H9 (cell line): ENCODE data around the gene SRM. TPM values are rescaled to one million over a fixed set of nuclear protein-coding genes. Genes with fewer than 3 reads are reported as not detected.

ENCODE experiments used
- DNase-seq: peaks from one replicate; pipeline ENCODE4 v3.0.0-alpha.2; 2017
- H2AFZ ChIP-seq: one replicate; pipeline ENCODE4 v1.6.1; 2013; ENCODE audit warnings: mild to moderate bottlenecking, low read length, control low read depth, moderate library complexity
- H2AK5ac ChIP-seq: 2 replicates; pipeline ENCODE4 v1.6.1; 2013; ENCODE audit warnings: low read length, control low read depth, mixed read lengths; ENCODE audit not compliant: insufficient read length
- H2BK120ac ChIP-seq: one replicate; pipeline ENCODE4 v1.6.1; 2013; ENCODE audit warnings: low read depth, mild to moderate bottlenecking, low read length, control low read depth, inconsistent platforms; ENCODE audit not compliant: poor library complexity, severe bottlenecking
- H2BK12ac ChIP-seq: 2 replicates; pipeline ENCODE4 v1.6.1; 2013; ENCODE audit warnings: low read length, control low read depth, mixed read lengths, low read depth; ENCODE audit not compliant: insufficient read length
- H2BK15ac ChIP-seq: 2 replicates; pipeline ENCODE4 v1.6.1; 2013; ENCODE audit warnings: low read depth, low read length, control low read depth
- H2BK20ac ChIP-seq: one replicate; pipeline ENCODE4 v1.6.1; 2013; ENCODE audit warnings: low read depth, mild to moderate bottlenecking, low read length, control low read depth, inconsistent platforms; ENCODE audit not compliant: poor library complexity, severe bottlenecking
- H2BK5ac ChIP-seq: 2 replicates; pipeline ENCODE4 v1.6.1; 2013; ENCODE audit warnings: low read length, control low read depth, mixed read lengths; ENCODE audit not compliant: insufficient read length
- H3K14ac ChIP-seq: 2 replicates; pipeline ENCODE4 v1.6.1; 2013; ENCODE audit warnings: low read length, control low read depth; ENCODE audit not compliant: insufficient read depth
- H3K18ac ChIP-seq: 2 replicates; pipeline ENCODE4 v1.6.1; 2013; ENCODE audit warnings: low read depth, mild to moderate bottlenecking, mixed read lengths, low read length, control low read depth; ENCODE audit not compliant: insufficient read length
- H3K23ac ChIP-seq: 2 replicates; pipeline ENCODE4 v1.6.1; 2013; ENCODE audit warnings: low read length, control low read depth, mixed read lengths, low read depth; ENCODE audit not compliant: insufficient read length
- H3K23me2 ChIP-seq: 2 replicates; pipeline ENCODE4 v1.6.1; 2013; ENCODE audit warnings: low read depth, mild to moderate bottlenecking, mixed read lengths, low read length, control low read depth; ENCODE audit not compliant: insufficient read length, poor library complexity, severe bottlenecking
- H3K27ac ChIP-seq: 2 replicates; pipeline ENCODE4 v1.5.1; 2013; ENCODE audit warnings: low read length, control low read depth, mixed read lengths, low read depth; ENCODE audit not compliant: insufficient read length
- H3K27me3 ChIP-seq: 2 replicates; pipeline ENCODE4 v1.6.1; 2013; ENCODE audit warnings: low read length, control low read depth, inconsistent platforms; ENCODE audit not compliant: insufficient read depth
- H3K4ac ChIP-seq: 2 replicates; pipeline ENCODE4 v1.6.1; 2013; ENCODE audit warnings: low read depth, mild to moderate bottlenecking, control low read depth, inconsistent platforms, low read length, moderate library complexity
- H3K4me1 ChIP-seq: 2 replicates; pipeline ENCODE4 v1.6.1; 2013; ENCODE audit warnings: low read length, control low read depth, inconsistent platforms; ENCODE audit not compliant: insufficient read depth
- H3K4me2 ChIP-seq: 2 replicates; pipeline ENCODE4 v1.6.1; 2013; ENCODE audit warnings: low read length, control low read depth, mixed read lengths; ENCODE audit not compliant: insufficient read length, insufficient read depth
- H3K56ac ChIP-seq: 2 replicates; pipeline ENCODE4 v1.6.1; 2013; ENCODE audit warnings: low read depth, mild to moderate bottlenecking, mixed read lengths, low read length, control low read depth; ENCODE audit not compliant: insufficient read length
- H3K79me1 ChIP-seq: 2 replicates; pipeline ENCODE4 v1.6.1; 2013; ENCODE audit warnings: low read depth, mild to moderate bottlenecking, moderate library complexity, low read length, control low read depth, inconsistent platforms; ENCODE audit not compliant: insufficient read depth, poor library complexity, severe bottlenecking
- H3K79me2 ChIP-seq: 2 replicates; pipeline ENCODE4 v1.6.1; 2013; ENCODE audit warnings: low read length, control low read depth, inconsistent platforms; ENCODE audit not compliant: insufficient read depth
- H3K9ac ChIP-seq: 2 replicates; pipeline ENCODE4 v1.6.1; 2013; ENCODE audit warnings: low read length, control low read depth, mixed read lengths; ENCODE audit not compliant: insufficient read length; ENCODE audit errors: extremely low read depth
- H3K9me3 ChIP-seq: one replicate; pipeline ENCODE4 v1.6.1; 2013; ENCODE audit warnings: low read depth, low read length, inconsistent platforms; ENCODE audit not compliant: control insufficient read depth
- H3T11ph ChIP-seq: one replicate; pipeline ENCODE4 v1.6.1; 2013; ENCODE audit warnings: mild to moderate bottlenecking, low read length, control low read depth, inconsistent platforms
- H4K20me1 ChIP-seq: one replicate; pipeline ENCODE4 v1.6.1; 2013; ENCODE audit not compliant: control insufficient read depth, insufficient read length, insufficient read depth
- H4K5ac ChIP-seq: 2 replicates; pipeline ENCODE4 v1.6.1; 2013; ENCODE audit warnings: low read depth, mild to moderate bottlenecking, mixed read lengths, low read length, control low read depth; ENCODE audit not compliant: insufficient read length
- H4K8ac ChIP-seq: replicated peaks from 2 replicates; pipeline ENCODE4 v1.6.1; 2013; ENCODE audit warnings: low read length, control low read depth, mixed read lengths, low read depth; ENCODE audit not compliant: insufficient read length
- H4K91ac ChIP-seq: 2 replicates; pipeline ENCODE4 v1.6.1; 2013; ENCODE audit warnings: low read depth, mild to moderate bottlenecking, moderate library complexity, mixed read lengths, low read length, control low read depth; ENCODE audit not compliant: insufficient read length
- H3K27ac Mint-ChIP-seq, 3 experiments: 2 replicates in 2 of 3; 3 replicates in 1 of 3; pipeline ENCODE4 v1.8.0; 2020 to 2021; ENCODE audit warnings: mixed read lengths in 3 of 3, mild to moderate bottlenecking in 1 of 3, moderate library complexity in 1 of 3
- H3K27me3 Mint-ChIP-seq: 2 replicates; pipeline ENCODE4 v1.8.0; 2021; ENCODE audit warnings: low read depth, mild to moderate bottlenecking, moderate library complexity, mixed read lengths
- H3K36me3 Mint-ChIP-seq, 3 experiments: 2 replicates in 2 of 3; 3 replicates in 1 of 3; pipeline ENCODE4 v1.8.0; 2020 to 2021; ENCODE audit warnings: low read depth in 3 of 3, mixed read lengths in 3 of 3; ENCODE audit not compliant: insufficient read depth in 1 of 3
- H3K4me1 Mint-ChIP-seq, 2 experiments: 2 replicates each; pipeline ENCODE4 v1.8.0; 2020; ENCODE audit warnings: mixed read lengths in 2 of 2
- H3K4me3 Mint-ChIP-seq, 2 experiments: 2 replicates in 1 of 2; 3 replicates in 1 of 2; pipeline ENCODE4 v1.8.0; 2020 to 2021; ENCODE audit warnings: mild to moderate bottlenecking in 2 of 2, mixed read lengths in 2 of 2, moderate library complexity in 1 of 2
- H3K9me3 Mint-ChIP-seq, 2 experiments: 2 replicates in 1 of 2; 3 replicates in 1 of 2; pipeline ENCODE4 v1.8.0; 2020; ENCODE audit warnings: mild to moderate bottlenecking in 2 of 2, mixed read lengths in 2 of 2, moderate library complexity in 1 of 2
- WGBS: extraction: QIAGEN DNeasy Blood & Tissue Kit; methylation state at CpG from one replicate; pipeline ENCODE4 v1.1.7; 2013; ENCODE audit warnings: missing lambda C conversion rate, low lambda C conversion rate, mixed read lengths; ENCODE audit not compliant: insufficient read length; ENCODE audit errors: extremely low coverage; 5-methylcytosine and 5-hydroxymethylcytosine counted together
- total RNA-seq: library from RNA; stranded (reverse); gene quantifications from 2 replicates; pipeline ENCODE4 v1.2.1, GENCODE V29; 2021
- TF ChIP-seq, protein P1 (sequence below): fragments of 200-600 bp; sonication (generic); conservative IDR thresholded peaks from 3 replicates; pipeline ENCODE4 v1.8.0; 2021; ENCODE audit warnings: antibody characterized with exemption, mild to moderate bottlenecking

SRM gene
- total RNA-seq, 1 experiment from 2014 or later = 196 TPM

DNA sequence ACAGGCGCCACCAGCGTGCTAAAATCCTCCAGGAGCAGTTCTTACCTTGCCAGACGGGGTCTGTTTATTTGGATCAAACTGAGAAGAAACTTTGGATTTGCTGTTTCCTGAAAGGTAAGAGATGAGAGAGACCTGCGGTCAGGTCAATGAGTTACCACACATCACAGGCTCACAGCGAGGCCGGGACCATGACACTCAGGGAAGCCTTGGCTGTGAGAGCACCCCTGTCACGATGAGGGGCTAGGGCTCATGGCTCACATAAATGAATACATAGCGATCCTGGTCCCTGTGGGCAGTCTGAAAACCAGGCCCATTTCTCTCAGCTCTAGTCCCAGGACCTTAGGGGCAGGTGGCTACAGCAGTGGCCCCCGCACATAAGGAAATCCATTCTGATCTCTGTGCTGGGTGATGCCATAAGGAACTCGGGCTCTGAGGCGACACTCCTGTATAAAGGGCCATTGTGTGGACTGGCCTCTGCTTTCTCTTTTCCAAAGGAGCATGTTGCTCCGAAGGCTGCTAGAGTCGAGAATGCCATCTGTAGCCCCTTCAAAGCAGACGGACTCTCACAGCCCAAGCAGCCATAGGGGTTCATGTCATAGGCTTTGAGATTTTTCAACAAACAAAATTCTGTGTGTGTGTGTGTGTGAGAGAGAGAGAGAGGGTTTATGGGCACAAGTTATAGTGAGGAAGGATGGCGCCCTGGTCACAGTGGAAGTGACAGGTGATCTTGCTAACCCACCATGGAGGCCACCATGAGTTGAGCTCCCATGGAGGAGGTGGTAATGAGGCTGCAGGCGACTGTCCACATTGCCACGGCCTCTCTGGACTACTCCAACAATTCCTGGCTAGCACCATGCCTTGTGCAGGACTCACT is 9.0 kb upstream of the SRM start:
- H3T11ph ChIP-seq = no peak overlapping the region
- no CpG with 5 or more reads among the region's 17 CpGs for WGBS
- H3K56ac ChIP-seq = no peak overlapping the region
- no peak overlapping the region for H2BK15ac ChIP-seq
- no peak overlapping the region for H2AFZ ChIP-seq
- no peak overlapping the region for H2AK5ac ChIP-seq
- H2BK5ac ChIP-seq = no peak overlapping the region
- H3K79me2 ChIP-seq = no peaks in the 10 kb centered on the region
- H3K27ac Mint-ChIP-seq = peak overlapping the region in 1 of 3 experiments; percentile 46; a peak in 2 of 7 replicates
- H3K4me1 Mint-ChIP-seq = peaks cover 2 to 5% of the 10 kb centered on the region in 2 experiments; a peak in 1 of 4 replicates
- no peak overlapping the region for H4K91ac ChIP-seq
- no peak overlapping the region for H3K4ac ChIP-seq
- H3K9me3 ChIP-seq = no peaks in the 10 kb centered on the region
- TF ChIP-seq, protein P1, sequence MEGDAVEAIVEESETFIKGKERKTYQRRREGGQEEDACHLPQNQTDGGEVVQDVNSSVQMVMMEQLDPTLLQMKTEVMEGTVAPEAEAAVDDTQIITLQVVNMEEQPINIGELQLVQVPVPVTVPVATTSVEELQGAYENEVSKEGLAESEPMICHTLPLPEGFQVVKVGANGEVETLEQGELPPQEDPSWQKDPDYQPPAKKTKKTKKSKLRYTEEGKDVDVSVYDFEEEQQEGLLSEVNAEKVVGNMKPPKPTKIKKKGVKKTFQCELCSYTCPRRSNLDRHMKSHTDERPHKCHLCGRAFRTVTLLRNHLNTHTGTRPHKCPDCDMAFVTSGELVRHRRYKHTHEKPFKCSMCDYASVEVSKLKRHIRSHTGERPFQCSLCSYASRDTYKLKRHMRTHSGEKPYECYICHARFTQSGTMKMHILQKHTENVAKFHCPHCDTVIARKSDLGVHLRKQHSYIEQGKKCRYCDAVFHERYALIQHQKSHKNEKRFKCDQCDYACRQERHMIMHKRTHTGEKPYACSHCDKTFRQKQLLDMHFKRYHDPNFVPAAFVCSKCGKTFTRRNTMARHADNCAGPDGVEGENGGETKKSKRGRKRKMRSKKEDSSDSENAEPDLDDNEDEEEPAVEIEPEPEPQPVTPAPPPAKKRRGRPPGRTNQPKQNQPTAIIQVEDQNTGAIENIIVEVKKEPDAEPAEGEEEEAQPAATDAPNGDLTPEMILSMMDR = no peak
- no peak overlapping the region for H3K4me2 ChIP-seq
- H3K14ac ChIP-seq = no peak overlapping the region
- H3K9me3 Mint-ChIP-seq = no peaks in the 10 kb centered on the region
- H3K18ac ChIP-seq = no peak overlapping the region
- H3K27me3 Mint-ChIP-seq = no peaks in the 10 kb centered on the region
- H4K8ac ChIP-seq = no peak overlapping the region
- H2BK12ac ChIP-seq = no peak overlapping the region
- H2BK20ac ChIP-seq = no peak overlapping the region
- no peak overlapping the region for H2BK120ac ChIP-seq
- H3K4me3 Mint-ChIP-seq = no peak overlapping the region
- no peak for DNase-seq
- no peaks in the 10 kb centered on the region for H3K27me3 ChIP-seq
- H3K23me2 ChIP-seq = no peaks in the 10 kb centered on the region
- H4K20me1 ChIP-seq = no peaks in the 10 kb centered on the region
- peaks cover 52 to 88% (median 79%) of the 10 kb centered on the region in 3 experiments for H3K36me3 Mint-ChIP-seq
- no peaks in the 10 kb centered on the region for H3K4me1 ChIP-seq
- no peak overlapping the region for H3K23ac ChIP-seq
- no peak overlapping the region for H3K9ac ChIP-seq
- no peaks in the 10 kb centered on the region for H3K79me1 ChIP-seq
- no peak overlapping the region for H4K5ac ChIP-seq
- no peak overlapping the region for H3K27ac ChIP-seq
